Neural progenitor cell (in vitro differentiated cells): ENCODE data around the gene VRK3. TPM values are rescaled to one million over a fixed set of nuclear protein-coding genes. Genes with fewer than 3 reads are reported as not detected.
A peak's percentile ranks its signal among the peaks of the same experiment; 100 is the strongest.
"Not testable (repeated sequence)": the region's sequence is repeated elsewhere in the genome, so short reads cannot be mapped to it uniquely, and the experiment has no call there.

Experiments used
- DNase-seq: peaks from one replicate; pipeline ENCODE4 v3.0.0-alpha.2; 2016; ENCODE audit warnings: low spot score
- H2AFZ ChIP-seq: fragments of 200-600 bp; sonication (generic); replicated peaks from 2 replicates; pipeline ENCODE4 v1.6.1; 2016; ENCODE audit warnings: antibody characterized with exemption
- H3F3A ChIP-seq: fragments of 200-600 bp; sonication (generic); 2 replicates; pipeline ENCODE4 v1.6.1; 2016; ENCODE audit warnings: antibody characterized with exemption, low read depth
- H3K27ac ChIP-seq: fragments of 200-600 bp; sonication (generic); 2 replicates; pipeline ENCODE4 v1.5.1; 2016; ENCODE audit warnings: mild to moderate bottlenecking
- H3K27me3 ChIP-seq: fragments of 200-600 bp; sonication (generic); 2 replicates; pipeline ENCODE4 v1.6.1; 2016; ENCODE audit warnings: mild to moderate bottlenecking, moderate library complexity
- H3K36me3 ChIP-seq: fragments of 200-600 bp; sonication (generic); 2 replicates; pipeline ENCODE4 v1.5.1; 2016
- H3K4me1 ChIP-seq: fragments of 200-600 bp; sonication (generic); 2 replicates; pipeline ENCODE4 v1.6.1; 2016; ENCODE audit warnings: mixed run types
- H3K4me2 ChIP-seq: fragments of 200-600 bp; sonication (generic); 2 replicates; pipeline ENCODE4 v1.6.1; 2016
- H3K4me3 ChIP-seq: fragments of 200-600 bp; sonication (generic); 2 replicates; pipeline ENCODE4 v1.5.1; 2016
- H3K79me2 ChIP-seq: fragments of 200-600 bp; sonication (generic); 2 replicates; pipeline ENCODE4 v1.6.1; 2016; ENCODE audit warnings: low read depth
- H3K9ac ChIP-seq: fragments of 200-600 bp; sonication (generic); 2 replicates; pipeline ENCODE4 v1.6.1; 2016
- H3K9me3 ChIP-seq: fragments of 200-600 bp; sonication (generic); 2 replicates; pipeline ENCODE4 v1.5.1; 2016; ENCODE audit warnings: low read depth
- H4K20me1 ChIP-seq: fragments of 200-600 bp; sonication (generic); 2 replicates; pipeline ENCODE4 v1.6.1; 2016; ENCODE audit warnings: low read depth
- H3K27ac Mint-ChIP-seq: 3 replicates; pipeline ENCODE4 v1.8.0; 2021; ENCODE audit warnings: mixed read lengths
- H3K27me3 Mint-ChIP-seq: 2 replicates; pipeline ENCODE4 v1.8.0; 2022; ENCODE audit warnings: low read depth, mild to moderate bottlenecking, inconsistent platforms, moderate library complexity, mixed read lengths; ENCODE audit not compliant: insufficient read depth
- H3K36me3 Mint-ChIP-seq: 3 replicates; pipeline ENCODE4 v1.8.0; 2021; ENCODE audit warnings: mixed read lengths
- H3K4me1 Mint-ChIP-seq: 3 replicates; pipeline ENCODE4 v1.8.0; 2021; ENCODE audit warnings: mixed read lengths
- H3K4me3 Mint-ChIP-seq: 3 replicates; pipeline ENCODE4 v1.8.0; 2021; ENCODE audit warnings: mild to moderate bottlenecking, moderate library complexity, mixed read lengths
- H3K9me3 Mint-ChIP-seq: 3 replicates; pipeline ENCODE4 v1.8.0; 2020; ENCODE audit warnings: mixed read lengths
- CTCF ChIP-seq: fragments of 200-600 bp; sonication (generic); IDR thresholded peaks from 2 replicates; pipeline ENCODE4 v1.5.1; 2017; ENCODE audit warnings: antibody characterized with exemption, mild to moderate bottlenecking
- EZH2 ChIP-seq: fragments of 200-600 bp; sonication (generic); IDR thresholded peaks from 2 replicates; pipeline ENCODE4 v1.6.1; 2017; ENCODE audit warnings: antibody characterized with exemption, mild to moderate bottlenecking, moderate library complexity
- EZH2phosphoT487 ChIP-seq: fragments of 200-600 bp; sonication (generic); IDR thresholded peaks from 2 replicates; pipeline ENCODE4 v1.6.1; 2017; ENCODE audit warnings: antibody characterized with exemption
- total RNA-seq: library from RNA; depleted of rRNA; stranded (reverse); fragments of >200 nt; gene quantifications from 2 replicates; pipeline ENCODE4 v1.2.3, GENCODE V29; 2015; ENCODE audit warnings: low replicate concordance

VRK3 gene
- total RNA-seq, 1 donor from 2014 or later, result 21.6 TPM

- H3K27ac Mint-ChIP-seq, result no peak overlapping the region
- H3K27me3 Mint-ChIP-seq, result peaks cover 15% of the 10 kb centered on the region
- H3K4me1 Mint-ChIP-seq, result no peaks in the 10 kb centered on the region
Measured at GRCh38 chr19:50058425-50058824, 33.3 kb upstream of the VRK3 start.

GRCh38 chr19:50053119-50053518, 27.9 kb upstream of the VRK3 start:
- no peaks in the 10 kb centered on the region for H3K36me3 ChIP-seq
- H4K20me1 ChIP-seq, result no peaks in the 10 kb centered on the region
- H3K9me3 ChIP-seq, result peaks cover 4% of the 10 kb centered on the region
- no peaks in the 10 kb centered on the region for H3K27me3 ChIP-seq
- H3K79me2 ChIP-seq, result no peaks in the 10 kb centered on the region
- DNase-seq, result no peak
- H3K9ac ChIP-seq, result no peak overlapping the region
- H3K4me3 Mint-ChIP-seq, result no peak overlapping the region
- no peak for TF ChIP-seq EZH2phosphoT487
- no peak for TF ChIP-seq CTCF
- no peak for TF ChIP-seq EZH2
- H3K4me2 ChIP-seq, result no peak overlapping the region
- no peak overlapping the region for H3K4me3 ChIP-seq
- H3K36me3 Mint-ChIP-seq, result peaks cover 9% of the 10 kb centered on the region
- no peaks in the 10 kb centered on the region for H3K4me1 ChIP-seq
- no peak overlapping the region for H2AFZ ChIP-seq
- H3K27ac ChIP-seq, result no peak overlapping the region
- peaks cover 6% of the 10 kb centered on the region for H3K4me1 Mint-ChIP-seq
- H3K27ac Mint-ChIP-seq, result no peak overlapping the region
- peaks cover 27% of the 10 kb centered on the region for H3K9me3 Mint-ChIP-seq
- H3F3A ChIP-seq, result no peaks in the 10 kb centered on the region
- H3K27me3 Mint-ChIP-seq, result peaks cover 10% of the 10 kb centered on the region

More at GRCh38 chr19:50058425-50058824, 33.3 kb upstream of the VRK3 start:
- Histone ChIP-seq H3K4me2 (no peak overlapping the region), H3K27ac (no peak overlapping the region), H2AFZ (no peak overlapping the region), H3F3A (no peaks in the 10 kb centered on the region), H3K79me2 (no peaks in the 10 kb centered on the region), H4K20me1 (no peaks in the 10 kb centered on the region), H3K36me3 (no peaks in the 10 kb centered on the region), H3K4me1 (no peaks in the 10 kb centered on the region), H3K4me3 (no peak overlapping the region), H3K9ac (no peak overlapping the region), H3K9me3 (peaks cover 4% of the 10 kb centered on the region), H3K27me3 (no peaks in the 10 kb centered on the region)
- Mint-ChIP-seq H3K9me3 (peaks cover 38% of the 10 kb centered on the region), H3K4me3 (no peak overlapping the region), H3K36me3 (no peaks in the 10 kb centered on the region)
- TF ChIP-seq CTCF (no peak), EZH2phosphoT487 (no peak), EZH2 (no peak)
- DNase-seq, result no peak

- Histone ChIP-seq H4K20me1 (no peaks in the 10 kb centered on the region), H3K4me3 (no peak overlapping the region), H3K79me2 (no peaks in the 10 kb centered on the region), H3K36me3 (peaks cover 6% of the 10 kb centered on the region), H3K9me3 (peaks cover 9% of the 10 kb centered on the region), H3K27ac (no peak overlapping the region), H3F3A (no peaks in the 10 kb centered on the region), H3K9ac (no peak overlapping the region), H3K4me1 (no peaks in the 10 kb centered on the region), H2AFZ (no peak overlapping the region), H3K4me2 (no peak overlapping the region), H3K27me3 (no peaks in the 10 kb centered on the region)
- no peak overlapping the region for H3K27ac Mint-ChIP-seq
- H3K36me3 Mint-ChIP-seq, result peaks cover 20% of the 10 kb centered on the region
- peaks cover 30% of the 10 kb centered on the region for H3K9me3 Mint-ChIP-seq
- peak overlapping the region; percentile 69 for H3K4me3 Mint-ChIP-seq
- H3K27me3 Mint-ChIP-seq, result peaks cover 9% of the 10 kb centered on the region
- peaks cover 6% of the 10 kb centered on the region for H3K4me1 Mint-ChIP-seq
- no peak for TF ChIP-seq EZH2phosphoT487
- no peak for DNase-seq
Measured at GRCh38 chr19:50051964-50052363, 26.8 kb upstream of the VRK3 start.

- not testable (repeated sequence) for H3K27me3 Mint-ChIP-seq, H3K4me3 ChIP-seq, H2AFZ ChIP-seq, H3K9ac ChIP-seq, H3K27ac ChIP-seq, H3K4me1 Mint-ChIP-seq, H3K4me1 ChIP-seq, H3K27me3 ChIP-seq, H3K79me2 ChIP-seq, DNase-seq, H3K4me2 ChIP-seq, H4K20me1 ChIP-seq, H3F3A ChIP-seq
- Histone ChIP-seq H3K9me3 (peaks cover 15% of the 10 kb centered on the region), H3K36me3 (peaks cover 12% of the 10 kb centered on the region)
- H3K36me3 Mint-ChIP-seq, result peaks cover 26% of the 10 kb centered on the region
- peak overlapping the region; percentile 74 for H3K27ac Mint-ChIP-seq
- H3K9me3 Mint-ChIP-seq, result peaks cover 35% of the 10 kb centered on the region
- peak overlapping the region; percentile 92 for H3K4me3 Mint-ChIP-seq
Measured at GRCh38 chr19:50051228-50051895, 26.2 kb upstream of the VRK3 start.
